Thoracic aorta endothelial cell (primary cell): ENCODE data around the gene SMIM34. TPM values are rescaled to one million over a fixed set of nuclear protein-coding genes. Genes with fewer than 3 reads are reported as not detected.

Experiments used
- small RNA-seq: library from RNA; depleted of rRNA; stranded (forward); fragments of <200 nt; gene quantifications from one replicate; pipeline ENCODE3, GENCODE V24; 2012
- total RNA-seq: library from RNA; depleted of rRNA; stranded (reverse); fragments of >200 nt; gene quantifications from 2 replicates; pipeline ENCODE4 v1.2.3, GENCODE V29; 2012

The SMIM34 gene
- not detected in 2 replicates for total RNA-seq

GRCh38 chr21:34423805-34424204, at the start of gene SMIM34:
Gene SMIM34, minus strand, starts transcription at chr21:34423951. Its CDS starts 112 bp downstream, at chr21:34423839.

GRCh38 chr21:34374940-34375618, 48.7 kb downstream of the SMIM34 start, which contains the start of gene SMIM11:
Gene SMIM11, plus strand, starts transcription at chr21:34375507. Its CDS starts 3,998 bp downstream, at chr21:34379505.

Small RNA genes lying within 50 kb of the gene (small RNA-seq; reads per million reads assigned to genes)
- not detected for gene RF00614

Other genes starting within 250 kb of the SMIM34 start
- gene KCNE2, start 59.9 kb downstream of the SMIM34 start, total RNA-seq = not detected in 2 replicates
- gene SMIM11, start 48.4 kb downstream of the SMIM34 start, total RNA-seq = 14.9 and 20.6 TPM in 2 replicates
- 0.27 and 0.29 TPM in 2 replicates for gene KCNE1, start 88.3 kb upstream of the SMIM34 start, total RNA-seq
- 18.5 and 18.6 TPM in 2 replicates for gene RCAN1, start 191.2 kb upstream of the SMIM34 start, total RNA-seq
- under 0.01 TPM in 1 of 2 replicates, not detected in the other for gene CLIC6, start 245.0 kb upstream of the SMIM34 start, total RNA-seq